Thyroid gland (tissue), 4 donors: Measurements from ENCODE around the gene CNOT9.

Experiments used
- POLR2A ChIP-seq, 2 donors: fragments of 450-650 bp; IDR thresholded peaks; one replicate each; pipeline ENCODE4 v1.6.1; 2017; ENCODE audit warnings: antibody characterized with exemption in 2 of 2, mild to moderate bottlenecking in 2 of 2, moderate library complexity in 1 of 2
- TF ChIP-seq, protein P1 (sequence below), 6 experiments: fragments of 200-600 bp in 3 of 6; fragments of 450-650 bp in 3 of 6; sonication (generic) in 3 of 6; IDR thresholded peaks; one replicate each; pipeline ENCODE4 v1.5.1; 2016 to 2019; ENCODE audit warnings: antibody characterized with exemption in 6 of 6, mild to moderate bottlenecking in 2 of 6, inconsistent platforms in 1 of 6, moderate library complexity in 1 of 6

DNA sequence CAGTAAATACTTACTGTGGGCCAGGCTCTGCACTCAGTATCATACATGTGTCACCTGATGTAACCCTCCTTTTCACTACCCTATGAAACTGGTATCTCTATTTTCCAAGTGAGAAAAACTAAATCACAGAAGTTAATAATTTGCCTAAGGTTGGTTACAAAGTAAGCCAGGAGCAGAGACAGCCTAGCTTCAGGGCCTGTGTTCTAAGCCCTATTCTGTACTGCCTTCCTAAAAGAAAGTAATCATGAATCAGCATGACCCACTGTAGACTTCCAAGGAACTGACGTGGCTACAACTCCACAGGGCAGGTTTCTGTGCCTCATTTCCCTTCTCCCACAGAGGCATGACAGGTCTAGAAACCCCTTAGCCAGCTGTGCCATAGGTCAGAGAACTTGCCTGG, 76.5 kb downstream of the CNOT9 start:
- TF ChIP-seq, protein P1, sequence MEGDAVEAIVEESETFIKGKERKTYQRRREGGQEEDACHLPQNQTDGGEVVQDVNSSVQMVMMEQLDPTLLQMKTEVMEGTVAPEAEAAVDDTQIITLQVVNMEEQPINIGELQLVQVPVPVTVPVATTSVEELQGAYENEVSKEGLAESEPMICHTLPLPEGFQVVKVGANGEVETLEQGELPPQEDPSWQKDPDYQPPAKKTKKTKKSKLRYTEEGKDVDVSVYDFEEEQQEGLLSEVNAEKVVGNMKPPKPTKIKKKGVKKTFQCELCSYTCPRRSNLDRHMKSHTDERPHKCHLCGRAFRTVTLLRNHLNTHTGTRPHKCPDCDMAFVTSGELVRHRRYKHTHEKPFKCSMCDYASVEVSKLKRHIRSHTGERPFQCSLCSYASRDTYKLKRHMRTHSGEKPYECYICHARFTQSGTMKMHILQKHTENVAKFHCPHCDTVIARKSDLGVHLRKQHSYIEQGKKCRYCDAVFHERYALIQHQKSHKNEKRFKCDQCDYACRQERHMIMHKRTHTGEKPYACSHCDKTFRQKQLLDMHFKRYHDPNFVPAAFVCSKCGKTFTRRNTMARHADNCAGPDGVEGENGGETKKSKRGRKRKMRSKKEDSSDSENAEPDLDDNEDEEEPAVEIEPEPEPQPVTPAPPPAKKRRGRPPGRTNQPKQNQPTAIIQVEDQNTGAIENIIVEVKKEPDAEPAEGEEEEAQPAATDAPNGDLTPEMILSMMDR (IDR thresholded peaks at IDR 0.05), result no peak
- TF ChIP-seq POLR2A (IDR thresholded peaks at IDR 0.05), result no peak
